GM18873 (cell line): ENCODE measurements around the gene CCDC149.

ENCODE experiments used
- ATAC-seq: cut with Tn5 transposase; IDR thresholded peaks from one replicate; pipeline ENCODE4 v1.9.1; 2021; ENCODE audit warnings: mild to moderate bottlenecking, moderate library complexity, moderate number of reproducible peaks; ENCODE audit not compliant: unreplicated experiment, low FRiP score

CCDC149 gene

GRCh38 chr4:24806206-24806990 lies 106.4 kb downstream of the CCDC149 start:
- no peak for ATAC-seq

DNA sequence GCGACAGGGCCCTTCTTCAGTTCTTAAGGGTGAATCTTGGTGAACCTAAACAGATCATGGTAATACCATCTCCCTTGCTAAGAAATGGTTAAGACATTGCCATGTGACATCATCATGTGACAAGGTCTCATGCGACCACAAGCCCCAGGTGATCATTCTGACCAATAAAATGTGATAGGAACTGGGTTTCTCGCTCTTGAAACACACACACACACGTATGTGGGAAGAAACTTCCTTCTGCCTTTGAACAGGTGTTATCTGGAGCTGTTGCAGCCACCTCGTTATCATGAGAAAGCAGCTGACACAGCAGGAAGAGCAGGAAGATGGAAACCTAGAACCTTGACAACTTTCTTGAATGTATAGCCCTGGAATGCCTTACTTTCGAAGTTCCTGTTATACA lies 107.3 kb downstream of the CCDC149 start:
- no peak for ATAC-seq

GRCh38 chr4:24805067-24805466 lies 107.8 kb downstream of the CCDC149 start:
- ATAC-seq, result no peak

DNA sequence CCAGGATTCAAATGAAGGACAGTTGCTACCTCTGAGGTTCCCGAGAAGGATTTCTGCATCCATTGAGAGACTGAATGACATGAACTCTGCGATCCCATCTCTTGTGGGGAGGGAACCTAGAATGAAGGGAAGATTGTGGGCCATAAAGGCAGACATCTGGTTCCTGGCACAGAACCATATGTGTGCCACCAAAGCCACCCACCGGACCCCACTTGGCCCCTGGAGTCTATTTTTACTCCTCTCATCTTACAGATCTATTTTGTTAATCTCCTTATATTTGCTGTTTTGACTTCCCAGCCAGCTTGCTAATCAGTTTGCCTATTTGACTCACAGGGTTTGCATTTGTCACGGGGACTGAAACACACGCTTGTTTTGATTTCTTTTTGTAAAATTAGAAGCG lies 110.2 kb downstream of the CCDC149 start:
- ATAC-seq, result no peak

DNA sequence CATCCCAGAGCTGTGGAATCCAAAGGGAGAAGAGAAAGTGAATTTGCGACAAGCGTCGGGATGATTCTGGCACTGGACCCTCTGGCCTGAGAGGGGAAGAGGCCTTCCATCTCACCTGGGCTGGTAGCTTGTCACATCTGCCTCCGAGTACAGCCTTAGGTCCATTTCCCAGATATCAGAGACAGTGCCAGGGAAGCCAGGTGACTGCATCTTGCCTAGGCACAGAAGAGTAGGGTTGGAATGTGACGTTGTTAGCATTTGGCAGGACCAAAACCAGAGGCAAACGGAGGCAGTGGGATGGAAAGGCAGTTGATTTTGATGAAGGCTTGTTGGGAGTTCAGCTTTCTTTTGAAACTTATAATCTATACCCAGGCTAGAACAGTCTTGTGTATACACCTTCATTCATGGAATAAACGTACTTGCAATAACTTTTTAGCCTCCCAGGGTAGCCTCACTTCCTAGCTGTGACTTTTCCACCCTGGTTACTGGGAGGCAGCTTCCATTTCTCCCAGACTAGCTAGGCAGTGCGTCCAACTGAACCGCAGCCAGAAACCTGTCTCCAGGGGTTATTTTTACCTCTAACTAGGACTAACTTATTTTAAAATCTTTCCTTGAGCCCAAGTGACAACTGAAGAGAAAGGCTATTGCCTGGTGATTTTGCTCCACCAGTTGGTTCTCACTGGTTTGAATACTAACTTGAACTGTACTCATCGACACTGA lies 111.5 kb downstream of the CCDC149 start:
- ATAC-seq, result no peak

- ATAC-seq, result no peak
Measured at GRCh38 chr4:24800325-24800895, 112.4 kb downstream of the CCDC149 start.

DNA sequence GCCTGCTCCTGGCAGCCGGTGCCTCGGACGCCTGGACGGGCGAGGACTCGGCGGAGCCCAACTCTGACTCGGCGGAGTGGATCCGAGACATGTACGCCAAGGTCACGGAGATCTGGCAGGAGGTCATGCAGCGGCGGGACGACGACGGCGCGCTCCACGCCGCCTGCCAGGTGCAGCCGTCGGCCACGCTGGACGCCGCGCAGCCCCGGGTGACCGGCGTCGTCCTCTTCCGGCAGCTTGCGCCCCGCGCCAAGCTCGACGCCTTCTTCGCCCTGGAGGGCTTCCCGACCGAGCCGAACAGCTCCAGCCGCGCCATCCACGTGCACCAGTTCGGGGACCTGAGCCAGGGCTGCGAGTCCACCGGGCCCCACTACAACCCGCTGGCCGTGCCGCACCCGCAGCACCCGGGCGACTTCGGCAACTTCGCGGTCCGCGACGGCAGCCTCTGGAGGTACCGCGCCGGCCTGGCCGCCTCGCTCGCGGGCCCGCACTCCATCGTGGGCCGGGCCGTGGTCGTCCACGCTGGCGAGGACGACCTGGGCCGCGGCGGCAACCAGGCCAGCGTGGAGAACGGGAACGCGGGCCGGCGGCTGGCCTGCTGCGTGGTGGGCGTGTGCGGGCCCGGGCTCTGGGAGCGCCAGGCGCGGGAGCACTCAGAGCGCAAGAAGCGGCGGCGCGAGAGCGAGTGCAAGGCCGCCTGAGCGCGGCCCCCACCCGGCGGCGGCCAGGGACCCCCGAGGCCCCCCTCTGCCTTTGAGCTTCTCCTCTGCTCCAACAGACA lies 113.1 kb downstream of the CCDC149 start:
- ATAC-seq, result no peak

DNA sequence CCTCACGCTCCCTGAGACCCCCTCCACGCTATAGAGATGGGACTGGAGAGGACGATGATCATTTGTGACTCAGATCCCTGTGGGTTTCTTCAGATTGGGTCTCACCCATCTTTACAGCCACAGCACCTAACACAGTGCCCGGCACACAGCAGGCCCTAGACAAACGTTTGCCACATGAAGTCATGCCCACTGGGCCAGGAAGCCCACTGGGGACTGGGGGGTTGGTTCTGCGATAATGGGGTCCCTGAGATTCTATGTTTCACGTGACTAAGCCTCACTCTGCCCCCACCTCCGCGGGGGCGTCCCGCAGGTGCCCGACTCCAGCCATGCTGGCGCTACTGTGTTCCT lies 113.7 kb downstream of the CCDC149 start:
- ATAC-seq, result no peak

DNA sequence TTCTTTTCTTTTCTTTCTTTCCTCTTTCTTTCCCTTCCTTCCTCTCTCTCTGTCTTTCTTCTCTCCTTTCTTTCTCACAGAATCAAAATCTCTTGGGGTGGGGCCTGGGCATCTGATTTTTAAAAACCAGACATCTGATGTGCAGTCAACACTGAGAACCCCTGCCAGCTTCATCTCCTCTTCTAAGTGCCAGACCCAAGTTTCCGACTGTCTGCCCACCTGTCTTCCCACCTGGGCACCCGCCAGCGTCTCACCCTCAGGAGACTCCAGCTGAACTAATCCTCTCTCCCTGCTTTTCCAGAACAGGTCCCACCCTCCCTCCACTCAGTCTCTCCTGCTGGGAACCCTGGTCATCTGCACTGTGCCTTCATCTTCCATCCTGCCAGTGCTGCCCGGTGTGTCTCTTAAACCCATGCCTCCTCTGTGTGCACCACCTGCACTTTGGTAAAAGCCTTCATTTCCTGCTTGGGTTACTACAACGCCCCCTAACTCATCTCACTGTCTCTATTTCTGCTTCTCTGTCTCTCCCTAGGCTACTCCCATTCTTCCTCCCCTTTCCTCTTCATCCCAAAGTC lies 114.7 kb downstream of the CCDC149 start:
- no peak for ATAC-seq

DNA sequence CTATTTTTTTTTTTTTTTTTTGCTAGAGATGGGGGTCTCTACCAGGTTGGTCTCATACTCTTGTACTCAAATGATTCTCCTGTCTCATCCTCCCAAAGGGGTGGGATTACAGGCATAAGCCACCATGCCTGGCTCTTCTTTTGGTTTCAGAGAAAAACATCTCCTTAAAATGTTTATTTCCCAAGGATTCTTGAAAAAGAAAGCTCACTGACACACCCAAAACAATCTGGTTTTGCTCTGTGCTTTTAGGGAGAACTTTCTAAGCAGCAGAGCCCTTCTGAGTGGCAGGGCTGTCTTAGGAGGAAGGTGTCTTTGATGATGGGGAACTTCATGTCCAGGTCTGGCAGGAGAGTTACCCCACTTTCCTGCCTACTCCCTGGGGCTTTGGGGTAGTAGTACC lies 116.2 kb downstream of the CCDC149 start:
- no peak for ATAC-seq

DNA sequence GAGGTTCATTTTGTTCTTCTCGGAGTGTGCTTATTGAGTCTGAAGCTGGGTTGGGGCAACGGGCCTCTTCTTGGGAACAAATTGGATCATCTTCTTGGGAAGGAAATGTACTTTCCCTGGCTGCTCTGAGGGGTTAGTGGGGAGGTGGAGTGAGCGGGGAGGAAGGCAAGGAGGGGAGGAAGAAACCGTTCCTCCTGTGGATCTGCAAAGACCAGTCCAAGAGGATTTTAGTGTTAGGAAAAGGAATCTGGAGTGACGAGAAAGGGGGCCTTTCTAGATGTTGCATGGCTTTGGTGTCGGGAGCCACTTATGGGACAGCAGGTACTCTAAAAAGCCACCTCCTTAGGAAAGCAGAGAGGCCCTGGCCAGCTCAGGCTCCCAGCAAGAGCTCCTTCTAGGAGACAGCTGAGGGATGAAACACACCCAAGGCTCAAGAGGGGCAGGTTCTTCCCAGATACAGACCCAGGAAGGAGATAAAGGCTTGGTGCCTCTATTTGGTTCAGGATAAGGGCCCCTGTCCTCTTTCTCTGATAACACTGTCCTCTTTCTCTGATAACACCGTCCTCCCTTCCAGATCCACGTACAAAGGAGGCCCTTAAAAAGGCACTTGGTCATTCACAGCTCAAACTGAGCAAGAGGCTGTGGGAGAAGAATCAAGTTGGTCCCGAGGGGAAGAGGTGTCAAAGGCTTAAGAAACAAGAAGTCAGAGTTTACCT lies 117.0 kb downstream of the CCDC149 start:
- ATAC-seq, result no peak

- no peak for ATAC-seq
Measured at GRCh38 chr4:24794916-24795665, 117.8 kb downstream of the CCDC149 start, which contains the start of gene SOD3. Gene SOD3, plus strand, starts transcription at chr4:24795573. Its CDS starts 3,949 bp downstream, at chr4:24799522.

- no peak for ATAC-seq
Measured at GRCh38 chr4:24794480-24794879, 118.4 kb downstream of the CCDC149 start.

- ATAC-seq, result no peak
Measured at GRCh38 chr4:24794051-24794450, 118.8 kb downstream of the CCDC149 start.

DNA sequence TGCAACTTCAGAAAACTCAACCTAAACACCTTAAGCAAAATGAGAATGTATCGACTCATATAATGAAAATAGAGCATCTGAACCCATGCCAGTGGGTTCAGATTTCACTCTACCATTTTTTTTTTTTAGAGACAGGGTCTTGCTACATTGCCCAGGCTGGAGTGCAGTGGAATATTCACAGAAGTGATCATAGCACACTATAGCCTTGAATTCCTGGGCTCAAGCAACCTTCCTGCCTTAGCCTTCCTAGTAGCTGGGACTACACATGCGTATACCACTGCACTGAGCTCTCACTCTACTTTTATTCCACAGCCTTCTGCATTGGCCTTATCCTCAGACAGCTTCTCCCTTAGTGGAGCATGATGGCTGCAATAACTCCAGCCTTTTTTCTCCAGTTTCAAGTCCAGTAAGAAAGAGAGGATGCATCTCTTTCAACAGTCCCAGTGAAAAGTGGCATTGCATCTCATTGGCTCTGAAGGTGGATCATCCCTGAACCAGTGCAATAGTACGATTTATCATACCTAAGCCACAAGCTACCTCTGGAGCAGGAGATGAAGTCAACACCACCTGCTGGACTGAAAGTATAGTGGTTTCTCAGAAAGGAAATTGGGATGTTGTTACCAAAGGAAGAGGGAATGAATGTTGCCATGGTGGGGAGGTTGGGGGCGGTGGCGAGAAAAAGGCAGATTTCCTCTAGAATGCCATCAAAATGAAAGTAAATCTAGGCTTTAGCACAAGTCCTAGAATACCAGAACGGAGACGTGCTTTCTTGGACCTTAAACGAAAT lies 119.4 kb downstream of the CCDC149 start:
- no peak for ATAC-seq

GRCh38 chr4:24792552-24792951 lies 120.3 kb downstream of the CCDC149 start:
- no peak for ATAC-seq

- no peak for ATAC-seq
Measured at GRCh38 chr4:24791043-24791442, 121.8 kb downstream of the CCDC149 start.

- ATAC-seq, result no peak
Measured at GRCh38 chr4:24783506-24783905, 129.3 kb downstream of the CCDC149 start.
